ENCODE data around the gene PCSK1. TPM values are rescaled to one million over a fixed set of nuclear protein-coding genes. Genes with fewer than 3 reads are reported as not detected.
"Not testable (repeated sequence)": the region's sequence is repeated elsewhere in the genome, so short reads cannot be mapped to it uniquely, and the experiment has no call there.

Gene PCSK1
- total RNA-seq, 1 donor from 2014 or later: not detected

GRCh38 chr5:96404191-96404867 lies 28.7 kb downstream of the PCSK1 start:
- no peaks in the 10 kb centered on the region for H3K36me3 Mint-ChIP-seq (ENCODE audit: unreplicated experiment)
- H3K27ac Mint-ChIP-seq (ENCODE audit: unreplicated experiment): no peak overlapping the region
- no peak for TF ChIP-seq CTCF (IDR thresholded peaks at IDR 0.05)
- H3K4me1 Mint-ChIP-seq (ENCODE audit: unreplicated experiment): peaks cover 17% of the 10 kb centered on the region
- H3K27me3 Mint-ChIP-seq (ENCODE audit: unreplicated experiment): peaks cover 25% of the 10 kb centered on the region
- no peak for DNase-seq (ENCODE audit: extremely low spot score, unreplicated experiment)
- no peak overlapping the region for H3K4me3 Mint-ChIP-seq (ENCODE audit: unreplicated experiment)
- no peaks in the 10 kb centered on the region for H3K9me3 Mint-ChIP-seq (ENCODE audit: unreplicated experiment)

GRCh38 chr5:96402500-96402899 lies 30.5 kb downstream of the PCSK1 start:
- Mint-ChIP-seq H3K36me3 (ENCODE audit: unreplicated experiment) (no peaks in the 10 kb centered on the region), H3K4me1 (ENCODE audit: unreplicated experiment) (peaks cover under 1% of the 10 kb centered on the region), H3K27me3 (ENCODE audit: unreplicated experiment) (peaks cover 40% of the 10 kb centered on the region), H3K27ac (ENCODE audit: unreplicated experiment) (no peak overlapping the region), H3K9me3 (ENCODE audit: unreplicated experiment) (no peaks in the 10 kb centered on the region), H3K4me3 (ENCODE audit: unreplicated experiment) (no peak overlapping the region)
- no peak for TF ChIP-seq CTCF (IDR thresholded peaks at IDR 0.05)
- no peak for DNase-seq (ENCODE audit: extremely low spot score, unreplicated experiment)

- Mint-ChIP-seq H3K4me3 (ENCODE audit: unreplicated experiment) (no peak overlapping the region), H3K9me3 (ENCODE audit: unreplicated experiment) (peaks cover 4% of the 10 kb centered on the region), H3K27ac (ENCODE audit: unreplicated experiment) (no peak overlapping the region), H3K4me1 (ENCODE audit: unreplicated experiment) (peaks cover 2% of the 10 kb centered on the region), H3K36me3 (ENCODE audit: unreplicated experiment) (no peaks in the 10 kb centered on the region), H3K27me3 (ENCODE audit: unreplicated experiment) (peaks cover 62% of the 10 kb centered on the region)
- no peak for TF ChIP-seq CTCF (IDR thresholded peaks at IDR 0.05)
- DNase-seq (ENCODE audit: extremely low spot score, unreplicated experiment): no peak
Measured at GRCh38 chr5:96396878-96397277, 36.2 kb downstream of the PCSK1 start.

GRCh38 chr5:96395295-96395694 lies 37.8 kb downstream of the PCSK1 start:
- H3K36me3 Mint-ChIP-seq (ENCODE audit: unreplicated experiment); DNase-seq (ENCODE audit: extremely low spot score, unreplicated experiment); H3K4me3 Mint-ChIP-seq (ENCODE audit: unreplicated experiment); H3K27ac Mint-ChIP-seq (ENCODE audit: unreplicated experiment); H3K9me3 Mint-ChIP-seq (ENCODE audit: unreplicated experiment); H3K4me1 Mint-ChIP-seq (ENCODE audit: unreplicated experiment): not testable (repeated sequence)
- peaks cover 68% of the 10 kb centered on the region for H3K27me3 Mint-ChIP-seq (ENCODE audit: unreplicated experiment)

- H3K27ac Mint-ChIP-seq (ENCODE audit: unreplicated experiment): no peak overlapping the region
- H3K4me1 Mint-ChIP-seq (ENCODE audit: unreplicated experiment): peaks cover 13% of the 10 kb centered on the region
Measured at GRCh38 chr5:96391921-96392320, 41.1 kb downstream of the PCSK1 start.

More at GRCh38 chr5:96391921-96392320, 41.1 kb downstream of the PCSK1 start:
- no peak for DNase-seq (ENCODE audit: extremely low spot score, unreplicated experiment)
- no peak overlapping the region for H3K4me3 Mint-ChIP-seq (ENCODE audit: unreplicated experiment)
- peaks cover 4% of the 10 kb centered on the region for H3K9me3 Mint-ChIP-seq (ENCODE audit: unreplicated experiment)
- no peaks in the 10 kb centered on the region for H3K36me3 Mint-ChIP-seq (ENCODE audit: unreplicated experiment)
- peaks cover 57% of the 10 kb centered on the region for H3K27me3 Mint-ChIP-seq (ENCODE audit: unreplicated experiment)
- TF ChIP-seq CTCF (IDR thresholded peaks at IDR 0.05): no peak

Measured in osteocyte (in vitro differentiated cells).